Ishikawa (cell line): ENCODE results near the gene TIAM1.

ENCODE experiments used
- MAX ChIP-seq: IDR thresholded peaks from 2 replicates; pipeline ENCODE4 v1.6.1; 2012
- RAD21 ChIP-seq: IDR thresholded peaks from 2 replicates; pipeline ENCODE4 v1.6.1; 2012; ENCODE audit warnings: low read depth
- REST ChIP-seq: IDR thresholded peaks from 2 replicates; pipeline ENCODE4 v1.6.1; 2012; ENCODE audit warnings: low read depth, mild to moderate bottlenecking

- TF ChIP-seq MAX, result no peak
- TF ChIP-seq REST, result no peak
- TF ChIP-seq RAD21, result no peak
Observed at GRCh38 chr21:31078216-31078615, 265.8 kb downstream of the TIAM1 start.
